Endothelial cell of umbilical vein (primary cell): ENCODE measurements around the gene ZBTB20. TPM values are rescaled to one million over a fixed set of nuclear protein-coding genes. Genes with fewer than 3 reads are reported as not detected.

Source experiments
- BruUV-seq: library from RNA; stranded (reverse); fragments of 400-500 nt; replicated peaks from 2 replicates; lab custom pipeline; 2021; lab: Mats Ljungman, UMichigan
- CTCF ChIA-PET: fragments of 300-600, 350-600 bp; sonication (Branson Sonifier 250); formaldehyde crosslinking; loops from one replicate; lab custom pipeline; 2021; ENCODE audit warnings: antibody characterized with exemption, inconsistent platforms; lab: Charles Lee
- POLR2A ChIA-PET: fragments of 300-600, 350-600 bp; sonication (Branson Sonifier 250); formaldehyde crosslinking; loops from one replicate; lab custom pipeline; 2021; ENCODE audit warnings: antibody characterized with exemption, inconsistent platforms; lab: Charles Lee
- DNase-seq: peaks from one replicate; pipeline ENCODE4 v3.0.0-alpha.2; 2011; ENCODE audit warnings: low read depth, low spot score
- FAIRE-seq: peaks from 2 replicates; lab custom pipeline; 2011; peaks lifted over from hg19 to GRCh38; lab: Jason Lieb, UNC
- H2AFZ ChIP-seq: 2 replicates; pipeline ENCODE4 v1.6.0; 2012; ENCODE audit warnings: low read depth, low read length, control low read depth, inconsistent platforms
- H3K27ac ChIP-seq: 2 replicates; pipeline ENCODE4 v1.5.1; 2011; ENCODE audit warnings: low read depth, mild to moderate bottlenecking, control low read depth, low read length, moderate library complexity; ENCODE audit not compliant: insufficient read depth
- H3K27me3 ChIP-seq, 2 experiments: 2 replicates each; pipeline versions ENCODE4 v1.6.0 to v1.6.1; 2011; ENCODE audit warnings: low read length in 2 of 2, mixed read lengths in 1 of 2; ENCODE audit not compliant: control insufficient read depth in 2 of 2, insufficient read depth in 2 of 2
- H3K36me3 ChIP-seq, 2 experiments: 2 replicates in 1 of 2; 3 replicates in 1 of 2; pipeline ENCODE4 v1.5.1; 2011; ENCODE audit warnings: low read length in 2 of 2, mild to moderate bottlenecking in 1 of 2, moderate library complexity in 1 of 2; ENCODE audit not compliant: control insufficient read depth in 2 of 2, insufficient read depth in 2 of 2; ENCODE audit errors: extremely low read depth in 1 of 2
- H3K4me1 ChIP-seq: 3 replicates; pipeline ENCODE4 v1.5.1; 2011; ENCODE audit warnings: mild to moderate bottlenecking, low read length; ENCODE audit not compliant: control insufficient read depth, insufficient read depth; ENCODE audit errors: extremely low read depth
- H3K4me2 ChIP-seq: 2 replicates; pipeline ENCODE4 v1.6.1; 2011; ENCODE audit warnings: low read length, control low read depth, mixed read lengths; ENCODE audit not compliant: insufficient read depth
- H3K4me3 ChIP-seq, 3 experiments: fragments of 200-600 bp in 1 of 3; sonication (generic), shearing (Covaris generic) in 1 of 3; replicated peaks in 1 of 3; 2 replicates each; pipeline ENCODE4 v1.5.1; 2011 to 2016; ENCODE audit warnings: control low read depth in 3 of 3, low read length in 3 of 3, mild to moderate bottlenecking in 2 of 3, inconsistent platforms in 1 of 3, low read depth in 1 of 3, moderate library complexity in 1 of 3; ENCODE audit not compliant: insufficient read depth in 1 of 3
- H3K79me2 ChIP-seq: 2 replicates; pipeline ENCODE4 v1.6.0; 2012; ENCODE audit warnings: low read length, inconsistent platforms; ENCODE audit not compliant: control insufficient read depth, insufficient read depth
- H3K9ac ChIP-seq: replicated peaks from 2 replicates; pipeline ENCODE3; 2011; ENCODE audit warnings: low read length, control low read depth; ENCODE audit not compliant: insufficient read depth; ENCODE audit errors: extremely low read depth
- H3K9me1 ChIP-seq: replicated peaks from 3 replicates; pipeline ENCODE4 v1.6.0; 2011; ENCODE audit warnings: mild to moderate bottlenecking, low read length; ENCODE audit not compliant: control insufficient read depth, insufficient read depth; ENCODE audit errors: extremely low read depth
- H3K9me3 ChIP-seq: replicated peaks from 2 replicates; pipeline ENCODE4 v1.5.1; 2012; ENCODE audit warnings: low read length, inconsistent platforms; ENCODE audit not compliant: control insufficient read depth, insufficient read depth
- H4K20me1 ChIP-seq: replicated peaks from 2 replicates; pipeline ENCODE3; 2011; ENCODE audit warnings: mild to moderate bottlenecking, low read length; ENCODE audit not compliant: control insufficient read depth, insufficient read depth; ENCODE audit errors: extremely low read depth
- EZH2 ChIP-seq: IDR thresholded peaks from 2 replicates; pipeline ENCODE4 v1.6.1; 2012; ENCODE audit warnings: borderline replicate concordance, low read depth, mild to moderate bottlenecking, moderate library complexity, low read length, inconsistent platforms; ENCODE audit not compliant: severe bottlenecking
- FOS ChIP-seq: IDR thresholded peaks from 2 replicates; pipeline ENCODE4 v1.6.1; 2011; ENCODE audit warnings: mild to moderate bottlenecking, low read length, moderate library complexity, borderline replicate concordance; ENCODE audit not compliant: insufficient read depth
- GATA2 ChIP-seq: IDR thresholded peaks from 2 replicates; pipeline ENCODE4 v1.7.0; 2011; ENCODE audit warnings: low read depth, mild to moderate bottlenecking, moderate library complexity, mixed read lengths, low read length; ENCODE audit not compliant: insufficient read length, insufficient read depth
- JUN ChIP-seq: IDR thresholded peaks from 2 replicates; pipeline ENCODE4 v1.6.1; 2011; ENCODE audit warnings: borderline replicate concordance, low read depth; ENCODE audit not compliant: insufficient read length, insufficient read depth
- MAX ChIP-seq: IDR thresholded peaks from 2 replicates; pipeline ENCODE4 v1.6.1; 2011; ENCODE audit not compliant: insufficient read depth, insufficient read length
- MYC ChIP-seq: IDR thresholded peaks from one replicate; pipeline ENCODE4 v1.6.1; 2011; ENCODE audit warnings: mild to moderate bottlenecking, low read depth, low read length
- POLR2A ChIP-seq: IDR thresholded peaks from 2 replicates; pipeline ENCODE4 v1.6.1; 2012; ENCODE audit warnings: low read depth, mild to moderate bottlenecking, control low read depth, low read length
- POLR2AphosphoS5 ChIP-seq: IDR thresholded peaks from 2 replicates; pipeline ENCODE4 v1.6.1; 2012; ENCODE audit warnings: low read depth, mild to moderate bottlenecking, control low read depth, low read length, moderate library complexity; ENCODE audit not compliant: insufficient read depth
- dilution Hi-C: fragments of 300-500 bp; cut with MboI; formaldehyde crosslinking; loops from one replicate; pipeline ENCODE4 v1.15.0; 2019; ENCODE audit warnings: low sequenced_read_pairs; ENCODE audit not compliant: extremely low pct_ligation_motif_present
- intact Hi-C: fragments of 100-400 bp; cut with micrococcal nuclease; formaldehyde crosslinking; loops from one replicate; pipeline ENCODE4 v1.10.0; 2022
- polyA plus RNA-seq, 4 experiments: library from polyadenylated mRNA; depleted of rRNA in 3 of 4; stranded (reverse) in 3 of 4; unstranded in 1 of 4; fragments of >200 nt; gene quantifications; 2 replicates each; pipeline versions ENCODE4 v1.2.1 to v1.2.3, GENCODE V29; 2011 to 2012; ENCODE audit warnings: missing spikeins in 1 of 4
- total RNA-seq: library from RNA; stranded (reverse); gene quantifications from 2 replicates; pipeline ENCODE4 v1.2.3, GENCODE V29; 2021
- TF ChIP-seq, protein P1 (sequence below), 2 donors: IDR thresholded peaks; 1 replicate in 1 of 2; 2 replicates in 1 of 2; pipeline ENCODE4 v1.5.1; 2011; ENCODE audit warnings: low read length in 2 of 2, mild to moderate bottlenecking in 2 of 2, moderate library complexity in 2 of 2, control low read depth in 1 of 2, inconsistent platforms in 1 of 2, low read depth in 1 of 2; ENCODE audit not compliant: insufficient read depth in 1 of 2; ENCODE audit errors: extremely low read depth in 1 of 2

The ZBTB20 gene
- total and polyA plus RNA-seq, 2 donors (not counting 3 experiments of a cell fraction or from before 2014, with no cell fraction given), result 2.1 to 20.5 TPM

DNA sequence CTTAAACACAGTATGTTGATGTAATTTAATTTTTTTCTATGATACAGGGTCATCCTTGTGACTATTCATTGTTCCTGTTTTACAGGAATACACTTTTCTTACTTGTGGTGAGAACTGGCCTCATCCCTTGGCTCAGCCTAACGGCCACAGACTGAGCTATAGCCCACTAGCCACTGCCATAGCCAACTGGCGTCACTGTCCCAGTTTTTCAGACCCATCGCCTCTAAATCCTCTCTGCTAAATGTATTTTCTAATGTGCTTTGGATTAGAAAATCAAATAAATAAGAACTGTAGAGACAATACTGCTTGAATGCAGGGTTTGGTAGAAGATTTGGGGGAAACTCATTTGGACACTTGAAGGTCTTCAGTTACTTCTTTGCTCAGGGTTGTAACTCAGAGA, 740.2 kb downstream of the ZBTB20 start:
- Histone ChIP-seq H3K4me2 (no peak overlapping the region), H3K9me1 (no peaks in the 10 kb centered on the region), H3K27ac (no peak overlapping the region), H3K27me3 (no peaks in the 10 kb centered on the region), H3K79me2 (no peaks in the 10 kb centered on the region), H4K20me1 (no peaks in the 10 kb centered on the region), H3K36me3 (no peaks in the 10 kb centered on the region), H3K4me1 (peaks cover 9% of the 10 kb centered on the region), H3K9me3 (no peaks in the 10 kb centered on the region), H3K4me3 (no peak overlapping the region), H3K9ac (no peak overlapping the region), H2AFZ (no peak overlapping the region)
- TF ChIP-seq MAX, result no peak
- no peak for TF ChIP-seq JUN
- no peak for TF ChIP-seq EZH2
- no peak for TF ChIP-seq GATA2
- intact Hi-C loops, result no loop called here
- BruUV-seq, result no TSS peak
- dilution Hi-C loops, result no loop called here
- ChIA-PET POLR2A (no interaction called here), CTCF (interaction anchor here (4.5 to 5.4 kb wide), 2 partner anchors 13 to 23 kb away, joined by 41 to 49 read pairs; no protein-coding TSS in a partner anchor)
- DNase-seq, result no peak
- no peak for FAIRE-seq

GRCh38 chr3:114406286-114406685, 740.8 kb downstream of the ZBTB20 start:
- Histone ChIP-seq H3K9ac (no peak overlapping the region), H3K27ac (no peak overlapping the region), H2AFZ (no peak overlapping the region), H3K4me2 (no peak overlapping the region), H3K79me2 (no peaks in the 10 kb centered on the region), H3K9me1 (no peaks in the 10 kb centered on the region), H3K27me3 (no peaks in the 10 kb centered on the region), H3K4me3 (no peak overlapping the region), H3K36me3 (no peaks in the 10 kb centered on the region), H3K9me3 (no peaks in the 10 kb centered on the region), H4K20me1 (no peaks in the 10 kb centered on the region), H3K4me1 (peaks cover 6% of the 10 kb centered on the region)
- no TSS peak for BruUV-seq
- dilution Hi-C loops, result no loop called here
- intact Hi-C loops, result no loop called here
- POLR2A ChIA-PET, result no interaction called here
- CTCF ChIA-PET, result interaction anchor here (2.0 to 5.4 kb wide), 3 partner anchors 8 to 22 kb away, joined by 7 to 49 read pairs (median 41); no protein-coding TSS in a partner anchor
- FAIRE-seq (no peak), DNase-seq (no peak)
- TF ChIP-seq GATA2, result no peak
- no peak for TF ChIP-seq MYC
- TF ChIP-seq, protein P1, sequence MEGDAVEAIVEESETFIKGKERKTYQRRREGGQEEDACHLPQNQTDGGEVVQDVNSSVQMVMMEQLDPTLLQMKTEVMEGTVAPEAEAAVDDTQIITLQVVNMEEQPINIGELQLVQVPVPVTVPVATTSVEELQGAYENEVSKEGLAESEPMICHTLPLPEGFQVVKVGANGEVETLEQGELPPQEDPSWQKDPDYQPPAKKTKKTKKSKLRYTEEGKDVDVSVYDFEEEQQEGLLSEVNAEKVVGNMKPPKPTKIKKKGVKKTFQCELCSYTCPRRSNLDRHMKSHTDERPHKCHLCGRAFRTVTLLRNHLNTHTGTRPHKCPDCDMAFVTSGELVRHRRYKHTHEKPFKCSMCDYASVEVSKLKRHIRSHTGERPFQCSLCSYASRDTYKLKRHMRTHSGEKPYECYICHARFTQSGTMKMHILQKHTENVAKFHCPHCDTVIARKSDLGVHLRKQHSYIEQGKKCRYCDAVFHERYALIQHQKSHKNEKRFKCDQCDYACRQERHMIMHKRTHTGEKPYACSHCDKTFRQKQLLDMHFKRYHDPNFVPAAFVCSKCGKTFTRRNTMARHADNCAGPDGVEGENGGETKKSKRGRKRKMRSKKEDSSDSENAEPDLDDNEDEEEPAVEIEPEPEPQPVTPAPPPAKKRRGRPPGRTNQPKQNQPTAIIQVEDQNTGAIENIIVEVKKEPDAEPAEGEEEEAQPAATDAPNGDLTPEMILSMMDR (IDR thresholded peaks at IDR 0.05; ENCODE audit: extremely low read depth in 1 of 2, insufficient read depth in 1 of 2, low read depth in 1 of 2, low read length in 2 of 2), result no peak
- no peak for TF ChIP-seq POLR2AphosphoS5
- TF ChIP-seq MAX, result no peak
- TF ChIP-seq JUN, result no peak
- no peak for TF ChIP-seq EZH2
- no peak for TF ChIP-seq POLR2A
- no peak for TF ChIP-seq FOS
